HG03378 (cell line): ENCODE measurements around the gene CDK6.

ENCODE experiments used
- ATAC-seq: cut with Tn5 transposase; IDR thresholded peaks from one replicate; pipeline ENCODE4 v1.9.1; 2021; ENCODE audit warnings: mild to moderate bottlenecking, moderate library complexity; ENCODE audit not compliant: unreplicated experiment

The CDK6 gene

DNA sequence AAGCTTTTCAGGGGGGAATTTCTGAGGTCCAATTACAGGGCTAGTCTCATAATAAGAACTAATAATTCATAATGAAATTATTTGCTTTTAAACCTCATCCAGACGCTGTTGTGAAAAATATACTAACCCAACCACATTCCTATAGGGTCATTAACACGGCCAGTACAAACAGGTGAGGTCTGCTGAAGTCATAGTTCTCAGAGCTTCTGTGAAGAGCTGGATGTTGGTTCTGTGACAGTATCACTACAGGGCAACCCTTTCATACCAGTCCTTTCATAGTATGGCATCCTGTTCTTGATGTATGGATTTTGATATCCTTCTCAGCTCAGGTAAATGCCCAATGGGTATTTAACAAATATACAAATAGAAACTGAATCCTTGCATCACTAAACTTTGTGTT, 183.8 kb downstream of the CDK6 start:
- no peak for ATAC-seq

DNA sequence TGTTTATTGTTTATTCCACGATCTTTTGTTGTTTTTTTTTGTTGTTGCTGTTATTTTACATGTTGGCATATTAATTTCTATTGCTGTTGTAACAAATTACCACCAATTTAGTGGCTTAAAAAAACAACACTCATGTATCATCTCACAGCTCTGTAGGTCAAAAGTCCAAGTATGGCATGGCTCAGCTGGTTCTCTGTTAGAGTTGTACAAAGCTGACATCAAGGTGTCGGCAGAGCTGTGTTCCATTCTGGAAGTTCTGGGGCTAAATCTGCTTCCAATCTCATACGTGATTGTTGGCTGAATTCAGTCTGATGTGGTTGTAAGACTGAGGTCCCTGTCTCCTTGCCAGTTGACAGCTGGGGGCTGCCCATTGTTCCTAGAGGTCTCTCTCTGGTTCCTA, 186.0 kb downstream of the CDK6 start:
- ATAC-seq, result no peak

DNA sequence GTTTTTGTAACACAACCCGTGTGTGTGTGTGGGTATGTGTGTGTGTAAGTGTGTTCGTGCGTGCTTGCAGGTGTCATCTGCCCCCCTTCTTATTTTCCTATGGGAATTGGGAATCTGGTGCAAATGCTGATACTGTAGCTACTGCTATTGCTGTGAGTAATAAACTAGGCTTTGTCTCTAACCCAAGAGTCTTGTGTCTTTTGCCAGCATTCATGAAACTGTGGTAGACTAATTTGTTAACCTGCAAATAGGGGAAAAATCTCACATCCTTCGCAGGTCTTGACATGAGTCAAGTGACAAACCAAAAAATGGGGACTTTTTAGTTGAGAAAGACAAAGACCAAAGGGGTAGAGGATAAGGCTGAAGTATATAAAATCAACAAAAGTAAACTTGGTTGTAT, 188.3 kb downstream of the CDK6 start:
- ATAC-seq, result peak; percentile 64

DNA sequence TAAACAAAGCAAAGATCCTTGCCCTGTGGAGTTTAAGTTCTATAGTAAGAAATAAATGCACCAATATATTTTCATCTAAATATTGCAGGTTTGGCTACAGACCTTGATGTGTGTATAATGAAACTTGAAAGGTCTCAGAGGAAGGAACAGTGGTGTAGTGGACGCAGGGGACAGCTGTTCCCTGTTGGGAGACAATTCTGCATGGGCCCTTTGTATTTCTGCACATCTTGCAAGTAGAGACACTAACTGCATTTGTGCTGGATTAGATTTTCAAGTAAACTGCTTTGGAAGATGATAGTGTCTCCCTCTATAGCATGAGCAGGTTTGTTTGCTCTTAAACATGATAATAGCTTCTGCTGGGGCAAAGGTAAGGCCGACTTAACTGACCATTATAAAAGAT, 188.7 kb downstream of the CDK6 start:
- no peak for ATAC-seq

DNA sequence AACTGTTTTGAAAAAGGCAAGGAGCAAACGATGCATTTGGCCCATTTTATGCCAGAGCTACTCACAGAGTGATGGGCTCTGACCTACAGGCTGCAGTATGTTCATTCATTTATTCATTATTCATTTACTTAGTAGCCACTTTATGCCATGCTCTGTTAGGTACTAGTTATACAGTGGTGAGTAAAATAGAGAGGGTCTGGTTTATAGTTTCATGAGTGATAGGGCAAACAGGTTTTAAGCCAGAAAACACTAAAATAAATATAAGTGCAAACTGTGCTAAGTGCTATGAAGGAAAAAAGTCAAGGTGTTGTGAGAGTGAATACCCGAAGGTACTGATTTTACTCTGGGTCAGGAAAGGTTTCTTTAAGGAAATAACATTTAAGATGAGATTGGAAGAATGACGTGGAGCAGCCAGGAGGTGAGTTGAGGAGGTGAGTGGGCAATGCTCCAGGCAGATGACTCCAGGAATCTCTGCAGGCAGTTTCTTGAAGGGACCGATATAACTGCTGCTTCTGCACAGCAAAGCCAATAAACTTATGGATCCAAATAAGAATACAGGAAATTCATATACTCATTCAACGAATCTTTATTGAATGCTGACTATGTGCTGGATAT, 189.3 kb downstream of the CDK6 start:
- ATAC-seq, result peak; percentile 64

DNA sequence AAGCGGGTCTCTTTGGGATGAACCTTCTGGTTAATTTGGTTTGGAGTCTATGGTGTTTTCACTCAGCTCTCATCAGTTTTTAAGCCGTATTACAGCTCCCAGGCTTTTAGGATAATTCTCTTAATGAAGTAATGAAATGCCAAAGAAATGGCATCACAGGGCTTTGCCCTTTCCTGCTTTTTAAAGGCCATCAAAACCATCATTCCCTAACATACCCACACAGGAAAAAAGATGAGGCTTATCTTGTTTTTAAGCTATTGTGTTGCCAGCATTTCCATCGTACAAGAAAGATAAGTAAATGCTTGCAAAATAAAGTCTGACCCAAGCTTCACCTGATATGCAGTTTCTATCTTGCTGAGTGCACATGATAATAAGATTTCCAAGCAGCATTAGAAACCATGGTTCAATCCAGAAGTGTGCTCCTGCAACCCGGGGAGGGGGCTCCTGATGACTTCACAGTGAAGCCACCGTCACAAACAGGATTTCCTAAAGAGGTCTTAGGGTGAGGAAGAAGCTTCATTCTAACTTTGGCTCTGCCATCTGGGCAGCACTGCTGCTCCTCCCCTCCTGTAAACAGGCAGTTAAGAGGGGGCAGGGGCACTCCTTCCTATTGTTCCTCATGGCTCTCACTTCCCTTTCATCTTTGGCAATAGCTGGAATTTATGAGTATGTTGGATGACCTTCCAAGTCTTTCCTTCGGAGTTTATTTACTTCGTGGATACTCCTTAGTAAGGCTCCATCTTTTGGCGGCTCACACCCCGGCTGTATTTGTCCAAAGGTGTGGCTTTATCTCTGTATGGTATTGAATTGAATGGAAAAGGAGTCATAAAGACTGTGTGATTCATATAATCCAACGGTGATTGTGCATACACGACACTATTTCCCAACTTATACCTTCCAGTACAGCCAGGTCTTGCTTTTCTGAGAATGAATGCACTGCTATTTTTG, 191.0 kb downstream of the CDK6 start:
- no peak for ATAC-seq

DNA sequence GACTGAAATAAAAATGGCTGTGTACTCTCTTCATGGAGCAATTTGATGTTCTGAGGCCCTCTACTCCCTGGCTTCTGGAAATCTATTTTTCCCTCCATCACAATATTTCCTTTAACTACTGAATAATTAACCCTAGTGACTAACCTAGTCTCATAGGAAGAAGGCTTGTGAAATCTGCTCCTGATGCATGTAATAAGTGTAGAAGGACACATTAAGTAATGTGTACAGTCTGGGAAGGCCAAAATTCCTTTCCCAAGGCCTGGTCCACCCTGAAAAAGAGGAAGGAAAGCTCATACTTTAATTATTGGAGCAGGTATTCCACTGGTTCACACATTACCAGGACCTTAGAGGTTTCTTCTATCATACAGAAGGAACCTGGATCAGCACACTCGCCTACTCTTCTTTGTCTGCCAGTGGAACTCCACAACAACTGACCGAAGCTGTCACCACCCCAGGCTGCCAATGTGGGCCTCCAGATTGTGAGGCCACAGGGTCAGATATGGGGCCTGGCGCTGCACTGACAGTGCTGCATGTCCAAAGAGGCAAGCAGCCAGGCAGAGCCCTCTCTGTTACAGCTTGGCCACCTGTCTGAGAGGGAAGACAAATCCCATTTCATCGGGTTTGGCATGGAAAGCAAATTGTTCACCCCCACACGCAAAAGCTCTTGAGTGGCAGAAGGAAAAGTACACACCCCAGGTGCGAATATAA, 191.8 kb downstream of the CDK6 start:
- no peak for ATAC-seq

DNA sequence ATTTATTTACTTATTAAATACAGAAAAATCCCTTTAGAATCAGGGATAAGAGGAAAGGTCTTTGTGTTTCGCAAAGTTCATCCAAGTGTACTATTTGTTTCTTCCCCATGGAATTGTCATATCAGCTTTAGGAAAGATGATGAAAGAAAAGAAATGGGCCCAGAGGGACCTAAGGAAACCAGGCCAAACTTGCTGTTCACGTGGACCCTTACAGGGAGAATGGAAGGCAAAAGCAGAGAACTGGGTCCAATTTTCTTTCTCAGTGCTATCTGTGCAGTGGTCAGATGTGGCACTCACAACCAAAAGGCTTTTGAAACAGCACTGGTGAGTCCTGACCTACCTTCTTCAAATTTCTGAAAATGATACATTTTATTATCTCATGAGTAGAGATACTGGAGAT, 192.6 kb downstream of the CDK6 start:
- ATAC-seq, result no peak

DNA sequence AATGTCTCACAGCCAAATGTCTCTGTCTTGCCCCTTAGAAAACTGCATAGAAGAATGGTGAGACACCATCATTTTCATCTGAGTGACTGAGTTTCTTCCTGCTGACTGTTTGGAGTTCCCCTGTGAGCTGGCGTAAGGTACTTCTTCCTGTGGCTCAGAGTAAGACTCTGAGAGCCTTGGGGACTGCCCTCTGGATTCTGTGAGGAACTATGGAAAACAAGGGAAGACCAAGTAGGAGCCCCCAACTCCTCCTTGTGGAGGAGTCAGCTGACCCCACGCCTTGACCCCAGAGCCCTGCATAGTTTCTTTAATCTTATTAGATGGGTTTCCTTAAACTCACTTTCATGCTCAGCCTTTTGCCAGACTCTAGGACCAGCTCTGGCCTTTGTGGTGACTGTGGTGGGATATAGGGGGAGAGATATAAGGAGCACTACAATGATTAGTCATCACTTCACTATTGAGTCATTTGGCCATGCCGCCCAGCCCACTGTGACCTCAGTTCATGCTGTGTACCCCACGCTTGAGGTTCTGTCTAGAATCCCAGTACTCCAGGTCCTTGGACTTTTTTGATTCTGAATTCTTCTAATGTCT, 194.4 kb downstream of the CDK6 start:
- ATAC-seq, result peak; percentile 87

DNA sequence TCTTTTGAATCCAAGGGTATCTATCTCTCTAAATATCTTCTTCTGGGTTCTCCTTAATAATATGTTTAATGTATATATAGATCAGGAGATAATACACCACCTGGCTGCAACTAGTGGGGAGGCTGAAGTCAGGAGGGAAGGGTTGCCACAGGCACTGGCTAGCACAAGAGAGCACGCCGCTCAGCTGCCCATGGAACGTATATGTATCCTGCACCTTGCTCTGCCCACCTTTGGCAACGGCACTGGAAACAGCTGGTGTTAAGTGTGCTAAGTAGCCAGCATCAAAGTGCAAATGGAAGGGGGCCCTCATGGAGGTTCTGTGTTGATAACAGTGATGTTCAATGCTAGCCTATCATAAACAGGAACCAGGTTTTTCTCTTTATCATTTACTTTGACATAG, 196.4 kb downstream of the CDK6 start:
- ATAC-seq, result no peak

DNA sequence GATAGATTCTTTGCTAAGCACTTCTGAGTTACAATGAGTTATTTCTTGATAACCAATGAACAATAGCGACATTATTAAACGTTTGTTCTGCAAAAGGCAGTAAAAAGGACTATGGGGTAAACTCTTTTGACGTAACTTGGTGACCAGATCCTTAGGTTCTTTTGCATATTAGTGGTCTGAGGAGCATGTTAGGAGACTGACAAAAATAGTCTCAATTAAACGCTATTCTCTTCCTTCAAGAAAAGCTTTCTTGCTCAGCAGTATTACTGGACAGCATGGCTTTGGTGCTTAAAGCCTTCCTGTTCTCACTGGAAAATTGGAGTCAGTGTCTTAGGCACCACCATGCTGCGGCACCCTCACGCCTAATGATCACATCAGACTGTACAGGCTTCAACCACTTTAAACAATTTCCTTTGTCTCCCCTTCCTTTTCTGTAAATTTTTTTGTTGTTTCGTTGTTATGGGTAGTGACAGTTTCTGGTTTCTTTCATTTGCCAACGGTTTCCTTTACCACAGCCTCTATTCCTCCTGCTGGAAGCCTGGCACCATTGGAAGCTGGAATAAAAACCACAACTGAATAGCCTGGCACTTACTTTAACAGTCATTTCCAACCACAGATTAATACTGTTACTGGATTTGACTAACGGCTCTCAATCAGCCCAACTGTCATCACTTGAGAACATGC, 197.0 kb downstream of the CDK6 start:
- ATAC-seq, result no peak

DNA sequence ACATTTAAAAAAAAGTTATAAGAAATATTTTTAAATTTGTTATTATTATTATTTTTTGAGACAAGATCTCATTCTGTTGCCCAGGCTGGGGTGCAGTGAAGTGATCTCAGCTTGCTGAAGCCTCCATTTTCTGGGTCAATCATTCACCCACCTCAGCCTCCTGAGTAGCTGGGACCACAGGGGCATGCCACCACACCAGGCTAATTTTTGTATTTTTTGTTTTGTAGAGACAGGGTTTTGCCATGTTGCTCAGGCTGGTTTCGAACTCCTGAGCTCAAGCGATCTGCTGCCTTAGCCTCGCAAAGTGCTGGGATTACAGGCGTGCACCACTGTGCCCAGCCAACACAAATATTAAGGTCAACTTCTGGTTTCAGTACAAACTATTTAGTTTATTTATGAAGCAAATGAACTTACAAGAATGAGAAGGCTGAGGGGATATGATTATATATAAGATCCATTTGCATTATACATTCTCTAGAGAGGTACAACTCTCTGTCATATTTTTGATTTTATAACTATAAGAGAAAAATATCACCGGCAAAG, 200.3 kb downstream of the CDK6 start:
- ATAC-seq, result no peak

DNA sequence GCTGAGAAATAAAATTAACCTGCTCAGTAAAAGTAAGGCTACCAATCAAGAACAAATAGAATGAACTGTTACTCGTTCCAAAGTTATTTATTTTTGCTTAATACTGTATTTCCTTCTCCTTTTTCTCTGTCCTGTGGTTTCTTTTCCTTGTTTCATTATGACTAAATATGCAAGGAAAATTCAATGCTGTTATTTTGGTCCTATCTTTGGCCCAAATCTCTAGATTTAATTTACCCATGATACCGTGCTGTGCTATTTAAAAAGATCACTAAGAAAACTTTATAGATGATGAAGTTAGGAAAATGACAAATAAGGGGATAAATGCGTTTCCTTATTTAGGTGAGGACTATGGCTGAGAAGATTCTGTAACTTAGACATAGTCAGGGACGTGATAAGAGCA, 200.8 kb downstream of the CDK6 start:
- no peak for ATAC-seq

DNA sequence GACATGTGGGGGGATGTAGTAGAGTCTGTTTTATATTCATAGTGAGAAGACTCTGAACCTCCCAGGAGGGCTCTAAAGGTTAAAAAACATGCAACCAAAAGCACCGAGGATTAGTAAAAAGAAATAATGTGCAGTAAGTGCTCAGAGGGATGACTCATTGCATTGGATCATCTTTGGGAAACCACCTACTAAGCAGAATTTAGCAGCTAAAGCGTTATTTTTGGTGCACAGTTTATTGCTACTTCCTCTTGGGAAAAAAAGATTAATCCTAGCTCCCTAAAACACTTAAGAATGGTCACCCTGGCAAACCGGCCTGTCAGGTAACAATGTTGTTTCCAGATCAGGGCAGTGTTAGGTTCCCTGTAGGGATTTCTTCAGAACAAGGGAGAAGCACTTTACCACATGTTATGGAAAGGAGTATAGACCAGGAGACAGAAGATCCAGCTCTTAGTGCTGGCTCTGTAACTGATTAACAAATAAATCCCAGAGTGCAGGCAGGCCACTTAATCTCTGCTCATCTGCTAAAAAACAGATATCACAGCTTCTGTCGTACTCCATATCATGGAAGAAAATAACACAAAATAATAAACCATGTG, 201.4 kb downstream of the CDK6 start:
- peak; percentile 34 for ATAC-seq

DNA sequence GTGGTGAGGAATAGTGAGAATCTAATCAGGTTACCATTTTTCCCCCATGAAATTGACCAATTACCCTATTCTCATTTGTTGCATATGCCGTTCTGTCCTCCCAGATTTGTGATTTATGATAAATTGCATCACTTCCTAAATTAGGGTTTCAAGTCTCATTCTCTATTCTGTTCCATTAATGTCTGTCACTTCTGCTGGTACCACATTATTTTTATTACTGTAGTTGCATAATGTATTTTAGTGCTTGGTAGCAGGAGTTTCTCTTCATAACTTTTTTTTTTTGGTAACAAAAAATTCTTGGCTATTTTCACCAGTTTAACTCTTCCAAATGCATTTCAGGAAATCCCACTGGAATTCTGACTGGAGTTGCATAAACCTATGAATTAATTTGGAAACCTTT, 202.2 kb downstream of the CDK6 start:
- ATAC-seq, result no peak

DNA sequence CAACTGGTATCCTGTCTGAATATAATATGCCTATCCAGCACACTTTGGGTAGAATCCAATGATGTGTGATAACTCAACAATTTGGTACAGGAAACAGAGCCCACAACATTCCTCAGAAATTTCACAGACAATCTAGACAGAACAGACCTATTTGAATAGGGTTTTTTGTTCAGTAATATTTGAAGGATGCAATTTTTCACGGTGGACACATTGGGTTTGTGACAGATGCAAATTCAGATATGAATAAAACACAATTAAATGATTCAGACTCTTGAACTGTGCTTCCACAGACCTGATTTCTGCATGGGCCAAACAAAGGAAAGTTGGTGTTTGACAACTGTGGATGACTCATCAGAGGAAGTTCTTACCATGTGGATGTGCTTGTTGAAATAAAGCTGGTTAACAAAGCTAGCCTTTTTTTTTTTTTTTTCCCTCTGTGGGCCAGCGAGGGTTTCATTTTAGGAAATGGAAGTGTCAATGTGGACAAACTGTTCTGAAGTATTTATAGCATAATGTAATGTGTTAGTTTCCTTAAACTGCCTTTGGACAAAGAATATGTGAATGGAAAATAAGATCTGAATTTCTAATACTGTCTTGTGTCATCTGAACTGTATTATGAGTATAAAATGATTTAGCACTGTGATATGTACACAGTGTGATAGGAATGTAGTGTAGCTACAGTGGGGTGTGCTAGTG, 203.0 kb downstream of the CDK6 start:
- peak; percentile 22 for ATAC-seq

DNA sequence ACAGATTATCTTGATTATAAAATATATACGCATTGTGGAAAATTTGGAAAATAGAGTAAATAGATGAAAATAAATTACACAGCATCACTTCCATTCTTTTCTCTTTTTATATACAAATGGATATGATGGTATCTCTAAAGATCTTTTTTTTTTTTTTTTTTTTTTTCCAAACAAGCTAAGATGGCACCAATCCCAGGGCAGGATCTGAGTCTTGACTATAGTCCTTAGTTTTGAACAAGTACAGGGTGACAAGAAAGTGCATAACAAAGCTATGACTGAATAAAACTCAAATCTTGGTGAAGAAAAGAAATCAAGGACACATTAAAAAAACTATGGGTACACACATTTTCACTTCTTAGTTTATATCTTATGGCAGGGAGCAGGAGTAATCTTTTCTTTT, 203.6 kb downstream of the CDK6 start:
- ATAC-seq, result no peak

DNA sequence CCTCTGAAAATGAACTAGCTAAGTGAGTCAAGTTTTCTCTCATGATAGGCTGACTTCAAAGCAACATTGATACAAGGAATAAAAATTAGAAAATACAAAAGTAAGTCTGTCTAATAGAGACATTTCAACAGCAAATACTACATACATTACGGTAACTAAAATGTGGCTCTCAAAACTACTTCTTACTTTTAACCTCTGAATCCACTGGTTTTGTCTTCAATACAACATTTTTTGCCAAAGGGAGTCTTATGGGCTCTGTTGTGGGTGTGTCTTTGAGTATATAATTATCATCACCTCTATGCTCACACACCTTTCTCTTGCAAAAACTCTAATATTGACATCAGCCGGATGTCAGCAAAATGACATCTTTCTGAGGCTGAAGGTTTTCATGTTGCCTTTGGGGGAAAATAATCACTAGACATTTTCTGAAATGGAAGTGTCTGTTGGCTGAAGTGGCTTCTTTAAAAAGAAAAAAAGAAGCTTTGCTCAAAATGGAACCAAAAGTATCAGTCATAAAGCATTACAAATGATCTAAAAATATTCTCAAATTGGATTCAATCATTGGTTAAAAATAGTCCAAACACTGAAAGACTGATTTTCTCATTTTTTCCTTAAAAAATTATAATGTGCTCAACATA, 204.4 kb downstream of the CDK6 start:
- ATAC-seq, result peak; percentile 14
